HG02588 (cell line): ENCODE measurements around the gene CAMK2A.

ENCODE experiments used
- ATAC-seq: cut with Tn5 transposase; IDR thresholded peaks from one replicate; pipeline ENCODE4 v1.9.1; 2021; ENCODE audit warnings: mild to moderate bottlenecking, moderate library complexity; ENCODE audit not compliant: unreplicated experiment

The CAMK2A gene

GRCh38 chr5:150215979-150216944 is 73.3 kb downstream of the CAMK2A start:
- ATAC-seq = no peak

GRCh38 chr5:150214289-150214688 is 75.3 kb downstream of the CAMK2A start:
- ATAC-seq = no peak

GRCh38 chr5:150213530-150213929 is 76.0 kb downstream of the CAMK2A start:
- no peak for ATAC-seq

- ATAC-seq = no peak
Observed at GRCh38 chr5:150211156-150212030, 78.2 kb downstream of the CAMK2A start.

GRCh38 chr5:150210644-150211043 is 78.9 kb downstream of the CAMK2A start:
- no peak for ATAC-seq

- no peak for ATAC-seq
Observed at GRCh38 chr5:150209099-150209635, 80.4 kb downstream of the CAMK2A start.

GRCh38 chr5:150208187-150209098 is 81.1 kb downstream of the CAMK2A start:
- no peak for ATAC-seq

- ATAC-seq = no peak
Observed at GRCh38 chr5:150206779-150207115, 82.8 kb downstream of the CAMK2A start.

GRCh38 chr5:150206098-150206778 is 83.3 kb downstream of the CAMK2A start:
- no peak for ATAC-seq

GRCh38 chr5:150204590-150204960 is 85.0 kb downstream of the CAMK2A start:
- no peak for ATAC-seq

- ATAC-seq = no peak
Observed at GRCh38 chr5:150203832-150204589, 85.6 kb downstream of the CAMK2A start.

GRCh38 chr5:150202501-150202900 is 87.1 kb downstream of the CAMK2A start:
- ATAC-seq = no peak

GRCh38 chr5:150197476-150197875 is 92.1 kb downstream of the CAMK2A start:
- ATAC-seq = no peak

GRCh38 chr5:150196986-150197385 is 92.6 kb downstream of the CAMK2A start:
- ATAC-seq = no peak

GRCh38 chr5:150196514-150196913 is 93.1 kb downstream of the CAMK2A start:
- ATAC-seq = no peak

GRCh38 chr5:150195736-150196485 is 93.7 kb downstream of the CAMK2A start:
- no peak for ATAC-seq

- ATAC-seq = no peak
Observed at GRCh38 chr5:150192462-150192861, 97.1 kb downstream of the CAMK2A start.

GRCh38 chr5:150190987-150191386 is 98.6 kb downstream of the CAMK2A start:
- ATAC-seq = no peak
